ENCODE results near the gene MARS1.

DNA sequence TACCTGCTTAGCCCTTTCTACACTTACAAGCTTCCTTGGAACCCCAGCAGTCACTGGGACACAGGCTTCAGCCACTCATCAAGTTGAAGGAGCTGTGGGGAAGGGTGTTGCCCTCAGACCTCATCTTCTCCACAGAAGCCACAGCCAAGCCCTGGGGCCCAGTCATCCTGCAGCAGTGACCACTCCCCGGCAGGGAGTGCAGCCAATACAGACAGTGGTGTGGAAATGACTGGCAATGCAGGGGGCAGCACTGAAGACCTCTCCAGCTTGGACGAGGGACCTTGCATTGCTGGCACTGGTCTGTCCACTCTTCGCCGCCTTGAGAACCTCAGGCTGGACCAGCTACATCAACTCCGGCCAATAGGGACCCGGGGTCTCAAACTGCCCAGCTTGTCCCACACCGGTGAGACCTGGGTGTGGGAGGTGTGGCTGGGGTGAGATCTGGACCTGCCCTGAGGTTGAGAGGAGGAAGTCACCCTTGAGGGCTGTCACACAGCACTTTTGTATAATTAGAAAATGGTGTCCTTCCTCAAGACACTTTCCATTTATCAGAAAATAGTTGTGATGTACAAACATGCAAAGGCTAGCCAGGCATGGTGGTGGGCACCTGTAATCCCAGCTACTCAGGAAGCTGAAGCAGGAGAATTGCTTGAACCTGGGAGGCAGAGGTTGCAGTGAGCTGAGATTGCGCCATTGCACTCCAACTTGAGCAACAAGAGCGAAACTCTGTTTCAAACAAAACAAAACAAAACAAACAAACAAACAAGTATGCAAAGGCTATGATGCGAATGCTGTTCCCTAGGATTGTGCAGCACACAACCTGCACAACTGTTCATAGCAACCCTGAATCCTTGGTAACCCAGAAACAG, 18.3 kb upstream of the MARS1 start:
- TF ChIP-seq CTCF (IDR thresholded peaks at IDR 0.05) = no peak
- no peak for TF ChIP-seq POLR2A (IDR thresholded peaks at IDR 0.05)

Data from uterus (tissue), 2 donors.